ENCODE measurements around the gene IDS. TPM values are rescaled to one million over a fixed set of nuclear protein-coding genes. Genes with fewer than 3 reads are reported as not detected.
"Not testable (repeated sequence)": the region's sequence is repeated elsewhere in the genome, so short reads cannot be mapped to it uniquely, and the experiment has no call there.

Gene IDS
- total and polyA plus RNA-seq, 2 donors (not counting 1 experiment from before 2014, with no cell fraction given) = 36.2 to 65.0 TPM

- H3K27me3 ChIP-seq (ENCODE audit: control insufficient read depth, insufficient read depth, low read length) = no peaks in the 10 kb centered on the region
- peak overlapping the region; percentile 50 for H3K27ac ChIP-seq (ENCODE audit: insufficient read depth, low read length)
- peak overlapping the region; percentile 39 to 59 (median 44) for H3K4me3 ChIP-seq (replicated peaks in 1 of 4; ENCODE audit: control extremely low read depth in 1 of 4, insufficient read depth in 1 of 4, low read depth in 3 of 4, low read length in 4 of 4)
- H3K4me1 ChIP-seq (ENCODE audit: control insufficient read depth, extremely low read depth, insufficient read depth, low read length) = no peaks in the 10 kb centered on the region
- H3K4me2 ChIP-seq (ENCODE audit: extremely low read depth, insufficient read depth, low read length) = peak overlapping the region; percentile 51
- H2AFZ ChIP-seq (ENCODE audit: low read length) = no peak overlapping the region
- no peaks in the 10 kb centered on the region for H3K9me3 ChIP-seq (ENCODE audit: control insufficient read depth, insufficient read depth, low read depth, low read length)
- H3K79me2 ChIP-seq (ENCODE audit: control insufficient read depth, insufficient read depth, low read length) = peaks cover 4% of the 10 kb centered on the region
- H3K9ac ChIP-seq (ENCODE audit: insufficient read depth, low read length) = peak overlapping the region; percentile 23
- no peaks in the 10 kb centered on the region for H4K20me1 ChIP-seq (ENCODE audit: control insufficient read depth, extremely low read depth, insufficient read depth, low read length)
- no peak for TF ChIP-seq EZH2 (IDR thresholded peaks at IDR 0.05; ENCODE audit: low read length, missing control alignments)
- no peak for TF ChIP-seq CTCF (conservative IDR thresholded peaks at IDR 0.05 in 1 of 2, IDR thresholded peaks at IDR 0.05 in 1 of 2; ENCODE audit: low read depth in 1 of 2, low read length in 2 of 2)
- DNase-seq (ENCODE audit: low read depth in 2 of 2) = peak; percentile 92 to 93
- no peaks in the 10 kb centered on the region for H3K36me3 ChIP-seq (ENCODE audit: control insufficient read depth, insufficient read depth, low read length)
Observed at GRCh38 chrX:149539283-149540130, 34.4 kb upstream of the IDS start.

- H3K4me2 ChIP-seq (ENCODE audit: extremely low read depth, insufficient read depth, low read length); H3K4me1 ChIP-seq (ENCODE audit: control insufficient read depth, extremely low read depth, insufficient read depth, low read length); H3K36me3 ChIP-seq (ENCODE audit: control insufficient read depth, insufficient read depth, low read length); H3K27me3 ChIP-seq (ENCODE audit: control insufficient read depth, insufficient read depth, low read length); H2AFZ ChIP-seq (ENCODE audit: low read length); H3K9ac ChIP-seq (ENCODE audit: insufficient read depth, low read length); DNase-seq (ENCODE audit: low read depth in 2 of 2); H4K20me1 ChIP-seq (ENCODE audit: control insufficient read depth, extremely low read depth, insufficient read depth, low read length); H3K79me2 ChIP-seq (ENCODE audit: control insufficient read depth, insufficient read depth, low read length); H3K27ac ChIP-seq (ENCODE audit: insufficient read depth, low read length); H3K4me3 ChIP-seq (replicated peaks in 1 of 4; ENCODE audit: control extremely low read depth in 1 of 4, insufficient read depth in 1 of 4, low read depth in 3 of 4, low read length in 4 of 4); H3K9me3 ChIP-seq (ENCODE audit: control insufficient read depth, insufficient read depth, low read depth, low read length): not testable (repeated sequence)
Observed at GRCh38 chrX:149537474-149537873, 32.4 kb upstream of the IDS start.

- H4K20me1 ChIP-seq (ENCODE audit: control insufficient read depth, extremely low read depth, insufficient read depth, low read length); H3K27me3 ChIP-seq (ENCODE audit: control insufficient read depth, insufficient read depth, low read length); H3K4me1 ChIP-seq (ENCODE audit: control insufficient read depth, extremely low read depth, insufficient read depth, low read length); H3K36me3 ChIP-seq (ENCODE audit: control insufficient read depth, insufficient read depth, low read length); H3K9ac ChIP-seq (ENCODE audit: insufficient read depth, low read length); DNase-seq (ENCODE audit: low read depth in 2 of 2); H3K4me2 ChIP-seq (ENCODE audit: extremely low read depth, insufficient read depth, low read length); H2AFZ ChIP-seq (ENCODE audit: low read length); H3K4me3 ChIP-seq (replicated peaks in 1 of 4; ENCODE audit: control extremely low read depth in 1 of 4, insufficient read depth in 1 of 4, low read depth in 3 of 4, low read length in 4 of 4); H3K79me2 ChIP-seq (ENCODE audit: control insufficient read depth, insufficient read depth, low read length); H3K27ac ChIP-seq (ENCODE audit: insufficient read depth, low read length); H3K9me3 ChIP-seq (ENCODE audit: control insufficient read depth, insufficient read depth, low read depth, low read length): not testable (repeated sequence)
Observed at GRCh38 chrX:149534926-149535602, 30.0 kb upstream of the IDS start.

GRCh38 chrX:149533999-149534398 is 28.9 kb upstream of the IDS start:
- H2AFZ ChIP-seq (ENCODE audit: low read length); H3K79me2 ChIP-seq (ENCODE audit: control insufficient read depth, insufficient read depth, low read length); H3K27me3 ChIP-seq (ENCODE audit: control insufficient read depth, insufficient read depth, low read length); H3K36me3 ChIP-seq (ENCODE audit: control insufficient read depth, insufficient read depth, low read length); H3K9me3 ChIP-seq (ENCODE audit: control insufficient read depth, insufficient read depth, low read depth, low read length); DNase-seq (ENCODE audit: low read depth in 2 of 2); H4K20me1 ChIP-seq (ENCODE audit: control insufficient read depth, extremely low read depth, insufficient read depth, low read length); H3K27ac ChIP-seq (ENCODE audit: insufficient read depth, low read length); H3K4me2 ChIP-seq (ENCODE audit: extremely low read depth, insufficient read depth, low read length); H3K9ac ChIP-seq (ENCODE audit: insufficient read depth, low read length); H3K4me3 ChIP-seq (replicated peaks in 1 of 4; ENCODE audit: control extremely low read depth in 1 of 4, insufficient read depth in 1 of 4, low read depth in 3 of 4, low read length in 4 of 4); H3K4me1 ChIP-seq (ENCODE audit: control insufficient read depth, extremely low read depth, insufficient read depth, low read length): not testable (repeated sequence)

GRCh38 chrX:149532868-149533267 is 27.8 kb upstream of the IDS start:
- not testable (repeated sequence) for H3K27me3 ChIP-seq (ENCODE audit: control insufficient read depth, insufficient read depth, low read length); DNase-seq (ENCODE audit: low read depth in 2 of 2); H3K79me2 ChIP-seq (ENCODE audit: control insufficient read depth, insufficient read depth, low read length); H3K4me1 ChIP-seq (ENCODE audit: control insufficient read depth, extremely low read depth, insufficient read depth, low read length); H3K9me3 ChIP-seq (ENCODE audit: control insufficient read depth, insufficient read depth, low read depth, low read length); H2AFZ ChIP-seq (ENCODE audit: low read length); H3K4me2 ChIP-seq (ENCODE audit: extremely low read depth, insufficient read depth, low read length); H4K20me1 ChIP-seq (ENCODE audit: control insufficient read depth, extremely low read depth, insufficient read depth, low read length); H3K27ac ChIP-seq (ENCODE audit: insufficient read depth, low read length); H3K36me3 ChIP-seq (ENCODE audit: control insufficient read depth, insufficient read depth, low read length); H3K4me3 ChIP-seq (replicated peaks in 1 of 4; ENCODE audit: control extremely low read depth in 1 of 4, insufficient read depth in 1 of 4, low read depth in 3 of 4, low read length in 4 of 4); H3K9ac ChIP-seq (ENCODE audit: insufficient read depth, low read length)
